GM12878 (cell line): ENCODE data around the gene CFC1.
"Not testable (repeated sequence)": the region's sequence is repeated elsewhere in the genome, so short reads cannot be mapped to it uniquely, and the experiment has no call there.

Experiments used
- CEBPB ChIP-seq, 2 experiments: fragments of 150-350 bp in 1 of 2; IDR thresholded peaks; 2 replicates each; pipeline ENCODE4 v1.6.1; 2012 to 2014; ENCODE audit warnings: low read depth in 2 of 2, low read length in 2 of 2, borderline replicate concordance in 1 of 2, inconsistent platforms in 1 of 2
- EGR1 ChIP-seq, 2 experiments: IDR thresholded peaks; 1 replicate in 1 of 2; 2 replicates in 1 of 2; pipeline ENCODE4 v1.6.1; 2011 to 2012; ENCODE audit warnings: low read depth in 2 of 2, low read length in 2 of 2, borderline replicate concordance in 1 of 2, mild to moderate bottlenecking in 1 of 2, moderate library complexity in 1 of 2
- EZH2 ChIP-seq: IDR thresholded peaks from 2 replicates; pipeline ENCODE4 v1.6.1; 2012; ENCODE audit warnings: low read depth, mild to moderate bottlenecking, control low read depth, inconsistent platforms, low read length, borderline replicate concordance; ENCODE audit not compliant: control insufficient read depth
- JUND ChIP-seq: IDR thresholded peaks from 2 replicates; pipeline ENCODE4 v1.6.1; 2012; ENCODE audit warnings: low read depth, mild to moderate bottlenecking, low read length, improper control_type of control experiment, moderate library complexity
- POLR2AphosphoS5 ChIP-seq: IDR thresholded peaks from 2 replicates; pipeline ENCODE4 v1.6.1; 2011; ENCODE audit warnings: mild to moderate bottlenecking, low read length, inconsistent platforms
- RAD21 ChIP-seq: IDR thresholded peaks from 2 replicates; pipeline ENCODE4 v1.6.1; 2011; ENCODE audit warnings: mild to moderate bottlenecking, low read depth, low read length, moderate library complexity; ENCODE audit not compliant: insufficient read depth
- RFX5 ChIP-seq: IDR thresholded peaks from 2 replicates; pipeline ENCODE4 v1.6.1; 2011; ENCODE audit warnings: low read depth, low read length, improper control_type of control experiment
- TF ChIP-seq, protein P1 (sequence below): IDR thresholded peaks from 2 replicates; pipeline ENCODE4 v1.6.1; 2011; ENCODE audit warnings: low read depth, mild to moderate bottlenecking, low read length, moderate library complexity, borderline replicate concordance; ENCODE audit errors: extremely low read depth
- TF ChIP-seq, protein P2 (sequence below): fragments of 450-650 bp; formaldehyde crosslinking; IDR thresholded peaks from 2 replicates; pipeline ENCODE4 v1.4.0; 2020; ENCODE audit warnings: mild to moderate bottlenecking, moderate library complexity
- TF ChIP-seq, protein P3 (sequence below): IDR thresholded peaks from 2 replicates; pipeline ENCODE4 v1.6.1; 2012; ENCODE audit warnings: low read depth, low read length, improper control_type of control experiment
- TF ChIP-seq, protein P4 (sequence below), 3 experiments: IDR thresholded peaks in 2 of 3; conservative IDR thresholded peaks in 1 of 3; 2 replicates each; pipeline ENCODE4 v1.5.1; 2011; ENCODE audit warnings: low read depth in 3 of 3, low read length in 3 of 3, mild to moderate bottlenecking in 3 of 3, control low read depth in 2 of 3, moderate library complexity in 2 of 3, inconsistent platforms in 1 of 3, mixed read lengths in 1 of 3; ENCODE audit not compliant: control insufficient read depth in 2 of 3, insufficient read depth in 1 of 3; ENCODE audit errors: extremely low read depth in 1 of 3

DNA sequence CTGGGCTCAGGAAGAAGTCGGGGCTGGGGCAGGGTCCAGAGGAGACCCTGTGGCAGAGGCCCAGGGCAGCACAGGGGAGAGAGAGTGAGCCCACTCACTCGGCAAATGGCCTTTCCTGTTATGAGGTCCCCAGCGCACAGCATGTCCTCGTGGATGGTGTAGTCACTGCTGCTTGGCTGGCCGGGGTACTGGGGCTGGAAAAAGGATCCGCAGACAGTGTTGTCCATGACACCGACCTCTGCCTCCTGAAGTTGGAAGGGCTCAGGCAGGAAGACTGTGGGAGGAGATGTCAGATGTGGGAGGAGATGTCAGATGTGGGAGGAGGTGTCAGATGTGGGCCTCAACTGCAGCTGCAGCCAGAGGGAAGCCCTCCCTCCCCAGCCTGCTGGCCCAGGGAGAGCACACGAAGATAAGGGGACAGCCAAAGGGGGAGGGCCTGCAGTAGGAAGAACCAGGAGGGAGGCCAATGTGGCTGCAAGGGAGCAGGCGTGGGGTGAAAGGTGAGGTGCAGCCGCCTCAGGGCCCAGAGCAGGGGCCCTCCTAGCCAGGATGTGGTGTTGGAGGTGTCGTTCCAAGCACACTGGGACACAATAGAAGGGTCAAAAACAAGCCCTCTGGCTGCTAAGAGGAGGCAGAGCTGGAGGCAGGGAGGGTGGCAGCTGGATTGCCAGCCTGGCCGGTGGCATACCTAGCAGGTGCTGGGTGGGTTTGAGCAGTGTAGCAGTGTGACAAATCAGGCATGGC lies 55.4 kb downstream of the CFC1 start:
- not testable (repeated sequence) for TF ChIP-seq EGR1 (IDR thresholded peaks at IDR 0.05; ENCODE audit: borderline replicate concordance in 1 of 2, low read depth in 2 of 2, low read length in 2 of 2); RAD21; JUND; POLR2AphosphoS5; RFX5; EZH2; CEBPB (IDR thresholded peaks at IDR 0.05; ENCODE audit: borderline replicate concordance in 1 of 2, low read depth in 2 of 2, low read length in 2 of 2)
- TF ChIP-seq, protein P1, sequence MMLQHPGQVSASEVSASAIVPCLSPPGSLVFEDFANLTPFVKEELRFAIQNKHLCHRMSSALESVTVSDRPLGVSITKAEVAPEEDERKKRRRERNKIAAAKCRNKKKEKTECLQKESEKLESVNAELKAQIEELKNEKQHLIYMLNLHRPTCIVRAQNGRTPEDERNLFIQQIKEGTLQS: not testable (repeated sequence)
- TF ChIP-seq, protein P2, sequence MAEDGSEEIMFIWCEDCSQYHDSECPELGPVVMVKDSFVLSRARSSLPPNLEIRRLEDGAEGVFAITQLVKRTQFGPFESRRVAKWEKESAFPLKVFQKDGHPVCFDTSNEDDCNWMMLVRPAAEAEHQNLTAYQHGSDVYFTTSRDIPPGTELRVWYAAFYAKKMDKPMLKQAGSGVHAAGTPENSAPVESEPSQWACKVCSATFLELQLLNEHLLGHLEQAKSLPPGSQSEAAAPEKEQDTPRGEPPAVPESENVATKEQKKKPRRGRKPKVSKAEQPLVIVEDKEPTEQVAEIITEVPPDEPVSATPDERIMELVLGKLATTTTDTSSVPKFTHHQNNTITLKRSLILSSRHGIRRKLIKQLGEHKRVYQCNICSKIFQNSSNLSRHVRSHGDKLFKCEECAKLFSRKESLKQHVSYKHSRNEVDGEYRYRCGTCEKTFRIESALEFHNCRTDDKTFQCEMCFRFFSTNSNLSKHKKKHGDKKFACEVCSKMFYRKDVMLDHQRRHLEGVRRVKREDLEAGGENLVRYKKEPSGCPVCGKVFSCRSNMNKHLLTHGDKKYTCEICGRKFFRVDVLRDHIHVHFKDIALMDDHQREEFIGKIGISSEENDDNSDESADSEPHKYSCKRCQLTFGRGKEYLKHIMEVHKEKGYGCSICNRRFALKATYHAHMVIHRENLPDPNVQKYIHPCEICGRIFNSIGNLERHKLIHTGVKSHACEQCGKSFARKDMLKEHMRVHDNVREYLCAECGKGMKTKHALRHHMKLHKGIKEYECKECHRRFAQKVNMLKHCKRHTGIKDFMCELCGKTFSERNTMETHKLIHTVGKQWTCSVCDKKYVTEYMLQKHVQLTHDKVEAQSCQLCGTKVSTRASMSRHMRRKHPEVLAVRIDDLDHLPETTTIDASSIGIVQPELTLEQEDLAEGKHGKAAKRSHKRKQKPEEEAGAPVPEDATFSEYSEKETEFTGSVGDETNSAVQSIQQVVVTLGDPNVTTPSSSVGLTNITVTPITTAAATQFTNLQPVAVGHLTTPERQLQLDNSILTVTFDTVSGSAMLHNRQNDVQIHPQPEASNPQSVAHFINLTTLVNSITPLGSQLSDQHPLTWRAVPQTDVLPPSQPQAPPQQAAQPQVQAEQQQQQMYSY (CRISPR knock-in tag): not testable (repeated sequence)
- TF ChIP-seq, protein P3, sequence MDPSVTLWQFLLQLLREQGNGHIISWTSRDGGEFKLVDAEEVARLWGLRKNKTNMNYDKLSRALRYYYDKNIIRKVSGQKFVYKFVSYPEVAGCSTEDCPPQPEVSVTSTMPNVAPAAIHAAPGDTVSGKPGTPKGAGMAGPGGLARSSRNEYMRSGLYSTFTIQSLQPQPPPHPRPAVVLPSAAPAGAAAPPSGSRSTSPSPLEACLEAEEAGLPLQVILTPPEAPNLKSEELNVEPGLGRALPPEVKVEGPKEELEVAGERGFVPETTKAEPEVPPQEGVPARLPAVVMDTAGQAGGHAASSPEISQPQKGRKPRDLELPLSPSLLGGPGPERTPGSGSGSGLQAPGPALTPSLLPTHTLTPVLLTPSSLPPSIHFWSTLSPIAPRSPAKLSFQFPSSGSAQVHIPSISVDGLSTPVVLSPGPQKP: not testable (repeated sequence)
- TF ChIP-seq, protein P4, sequence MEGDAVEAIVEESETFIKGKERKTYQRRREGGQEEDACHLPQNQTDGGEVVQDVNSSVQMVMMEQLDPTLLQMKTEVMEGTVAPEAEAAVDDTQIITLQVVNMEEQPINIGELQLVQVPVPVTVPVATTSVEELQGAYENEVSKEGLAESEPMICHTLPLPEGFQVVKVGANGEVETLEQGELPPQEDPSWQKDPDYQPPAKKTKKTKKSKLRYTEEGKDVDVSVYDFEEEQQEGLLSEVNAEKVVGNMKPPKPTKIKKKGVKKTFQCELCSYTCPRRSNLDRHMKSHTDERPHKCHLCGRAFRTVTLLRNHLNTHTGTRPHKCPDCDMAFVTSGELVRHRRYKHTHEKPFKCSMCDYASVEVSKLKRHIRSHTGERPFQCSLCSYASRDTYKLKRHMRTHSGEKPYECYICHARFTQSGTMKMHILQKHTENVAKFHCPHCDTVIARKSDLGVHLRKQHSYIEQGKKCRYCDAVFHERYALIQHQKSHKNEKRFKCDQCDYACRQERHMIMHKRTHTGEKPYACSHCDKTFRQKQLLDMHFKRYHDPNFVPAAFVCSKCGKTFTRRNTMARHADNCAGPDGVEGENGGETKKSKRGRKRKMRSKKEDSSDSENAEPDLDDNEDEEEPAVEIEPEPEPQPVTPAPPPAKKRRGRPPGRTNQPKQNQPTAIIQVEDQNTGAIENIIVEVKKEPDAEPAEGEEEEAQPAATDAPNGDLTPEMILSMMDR (IDR thresholded peaks at IDR 0.05 in 2 of 3, conservative IDR thresholded peaks at IDR 0.05 in 1 of 3; ENCODE audit: control insufficient read depth in 2 of 3, extremely low read depth in 1 of 3, insufficient read depth in 1 of 3, low read depth in 3 of 3, low read length in 3 of 3): not testable (repeated sequence)
